ENCODE measurements around the gene PSAT1.

DNA sequence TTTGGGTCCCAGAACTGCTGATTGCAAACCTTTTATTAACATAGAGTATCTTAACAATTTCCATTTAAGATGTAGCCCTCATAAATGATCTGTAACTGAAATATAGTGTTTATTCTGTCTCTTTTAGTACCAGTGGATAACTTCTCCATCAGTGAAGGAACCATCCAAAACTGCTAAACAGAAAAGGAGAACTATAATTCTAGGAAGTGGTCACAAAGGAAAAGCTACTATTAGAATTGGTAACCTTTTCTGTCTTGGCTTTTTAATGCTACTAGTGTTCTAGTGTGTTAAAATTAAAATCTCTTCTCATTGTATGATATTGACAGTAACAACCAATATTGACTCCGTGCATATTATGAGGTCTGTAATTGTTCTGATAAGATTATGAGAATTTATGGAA is 48.3 kb upstream of the PSAT1 start:
- TF ChIP-seq, protein P1, sequence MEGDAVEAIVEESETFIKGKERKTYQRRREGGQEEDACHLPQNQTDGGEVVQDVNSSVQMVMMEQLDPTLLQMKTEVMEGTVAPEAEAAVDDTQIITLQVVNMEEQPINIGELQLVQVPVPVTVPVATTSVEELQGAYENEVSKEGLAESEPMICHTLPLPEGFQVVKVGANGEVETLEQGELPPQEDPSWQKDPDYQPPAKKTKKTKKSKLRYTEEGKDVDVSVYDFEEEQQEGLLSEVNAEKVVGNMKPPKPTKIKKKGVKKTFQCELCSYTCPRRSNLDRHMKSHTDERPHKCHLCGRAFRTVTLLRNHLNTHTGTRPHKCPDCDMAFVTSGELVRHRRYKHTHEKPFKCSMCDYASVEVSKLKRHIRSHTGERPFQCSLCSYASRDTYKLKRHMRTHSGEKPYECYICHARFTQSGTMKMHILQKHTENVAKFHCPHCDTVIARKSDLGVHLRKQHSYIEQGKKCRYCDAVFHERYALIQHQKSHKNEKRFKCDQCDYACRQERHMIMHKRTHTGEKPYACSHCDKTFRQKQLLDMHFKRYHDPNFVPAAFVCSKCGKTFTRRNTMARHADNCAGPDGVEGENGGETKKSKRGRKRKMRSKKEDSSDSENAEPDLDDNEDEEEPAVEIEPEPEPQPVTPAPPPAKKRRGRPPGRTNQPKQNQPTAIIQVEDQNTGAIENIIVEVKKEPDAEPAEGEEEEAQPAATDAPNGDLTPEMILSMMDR (IDR thresholded peaks at IDR 0.05), result no peak
- TF ChIP-seq EZH2phosphoT487 (IDR thresholded peaks at IDR 0.05), result no peak
